HepG2 (cell line): ENCODE data around the gene LRRC25. TPM values are rescaled to one million over a fixed set of nuclear protein-coding genes. Genes with fewer than 3 reads are reported as not detected.

Source experiments
- DMAP1 ChIP-seq: IDR thresholded peaks from 2 replicates; pipeline ENCODE4 v1.6.1; 2016
- IRF2 ChIP-seq: IDR thresholded peaks from 2 replicates; pipeline ENCODE4 v1.6.1; 2018; ENCODE audit warnings: missing genetic modification reagents, missing compliant biosample characterization
- ISL2 ChIP-seq: sonication (generic); formaldehyde crosslinking; IDR thresholded peaks from 2 replicates; pipeline ENCODE4 v1.5.0; 2020; ENCODE audit warnings: missing genetic modification reagents
- KDM5B ChIP-seq: sonication (generic); formaldehyde crosslinking; IDR thresholded peaks from 2 replicates; pipeline ENCODE4 v1.4.0; 2020; ENCODE audit warnings: missing genetic modification reagents, mild to moderate bottlenecking, borderline replicate concordance
- MATR3 ChIP-seq: sonication (generic); formaldehyde crosslinking; IDR thresholded peaks from 2 replicates; pipeline ENCODE4 v1.4.0; 2020; ENCODE audit warnings: missing genetic modification reagents
- MBNL3 ChIP-seq: fragments of 250-450 bp; sonication (Bioruptor Pico); conservative IDR thresholded peaks from 2 replicates; pipeline ENCODE4 v1.8.0; 2022; ENCODE audit warnings: mild to moderate bottlenecking, inconsistent platforms
- MIER3 ChIP-seq: IDR thresholded peaks from 2 replicates; pipeline ENCODE4 v1.6.1; 2016; ENCODE audit warnings: missing compliant biosample characterization, borderline replicate concordance
- MTA1 ChIP-seq: sonication (generic); formaldehyde crosslinking; IDR thresholded peaks from 2 replicates; pipeline ENCODE4 v1.4.0; 2020; ENCODE audit warnings: missing genetic modification reagents, mild to moderate bottlenecking, borderline replicate concordance
- MXI1 ChIP-seq: IDR thresholded peaks from 3 replicates; pipeline ENCODE4 v1.6.1; 2012; ENCODE audit warnings: low read depth, low read length, inconsistent platforms, borderline replicate concordance
- PHB2 ChIP-seq: fragments of 450-650 bp; IDR thresholded peaks from 2 replicates; pipeline ENCODE4 v1.6.1; 2018; ENCODE audit not compliant: partially characterized antibody
- RARA ChIP-seq: IDR thresholded peaks from 2 replicates; pipeline ENCODE4 v1.6.1; 2016; ENCODE audit warnings: missing genetic modification reagents, missing compliant biosample characterization
- SALL1 ChIP-seq: sonication (generic); formaldehyde crosslinking; IDR thresholded peaks from 2 replicates; pipeline ENCODE4 v1.8.0; 2022; ENCODE audit warnings: mild to moderate bottlenecking, missing genetic modification reagents
- SAP130 ChIP-seq: IDR thresholded peaks from 2 replicates; pipeline ENCODE4 v1.6.1; 2016; ENCODE audit warnings: low read depth
- XRCC5 ChIP-seq: fragments of 200-400 bp; formaldehyde crosslinking; optimal IDR thresholded peaks from 2 replicates; pipeline ENCODE3; 2017; ENCODE audit warnings: mild to moderate bottlenecking, low read length
- ZBTB1 ChIP-seq: sonication (generic); formaldehyde crosslinking; IDR thresholded peaks from 2 replicates; pipeline ENCODE4 v1.4.0; 2020; ENCODE audit warnings: missing genetic modification reagents, borderline replicate concordance
- ZFP41 ChIP-seq: sonication (generic); formaldehyde crosslinking; IDR thresholded peaks from 2 replicates; pipeline ENCODE4 v1.4.0; 2020; ENCODE audit warnings: mild to moderate bottlenecking, missing genetic modification reagents, borderline replicate concordance
- ZNF180 ChIP-seq: sonication (generic); formaldehyde crosslinking; IDR thresholded peaks from 2 replicates; pipeline ENCODE4 v1.4.0; 2020; ENCODE audit warnings: low read depth, missing genetic modification reagents, borderline replicate concordance
- ZNF343 ChIP-seq: sonication (generic); formaldehyde crosslinking; IDR thresholded peaks from 2 replicates; pipeline ENCODE4 v1.4.0; 2020; ENCODE audit warnings: mild to moderate bottlenecking, missing genetic modification reagents
- ZNF556 ChIP-seq: sonication (generic); formaldehyde crosslinking; IDR thresholded peaks from 2 replicates; pipeline ENCODE4 v1.4.0; 2020; ENCODE audit warnings: mild to moderate bottlenecking, missing genetic modification reagents, borderline replicate concordance
- ZNF563 ChIP-seq: sonication (generic); formaldehyde crosslinking; IDR thresholded peaks from 2 replicates; pipeline ENCODE4 v1.8.0; 2022; ENCODE audit warnings: mild to moderate bottlenecking, moderate library complexity, missing genetic modification reagents
- ZNF564 ChIP-seq: sonication (generic); formaldehyde crosslinking; IDR thresholded peaks from 2 replicates; pipeline ENCODE4 v1.8.1; 2023; ENCODE audit warnings: mild to moderate bottlenecking, missing genetic modification reagents
- ZNF747 ChIP-seq: sonication (generic); formaldehyde crosslinking; IDR thresholded peaks from 2 replicates; pipeline ENCODE4 v1.8.1; 2023; ENCODE audit warnings: missing genetic modification reagents, mild to moderate bottlenecking, borderline replicate concordance
- ZNF773 ChIP-seq: sonication (generic); formaldehyde crosslinking; IDR thresholded peaks from 2 replicates; pipeline ENCODE4 v1.4.0; 2020; ENCODE audit warnings: missing genetic modification reagents, borderline replicate concordance
- polyA plus RNA-seq, 8 experiments: library from polyadenylated mRNA; depleted of rRNA in 3 of 8; stranded (reverse) in 7 of 8; unstranded in 1 of 8; fragments of >200 nt; fragmentation: Illumina TruSeq in 4 of 8; extraction: Trizol in 4 of 8; gene quantifications; 2 replicates each; pipeline versions ENCODE4 v1.2.1 to v1.2.3, GENCODE V29; 2011 to 2016; ENCODE audit warnings: low read depth in 4 of 8, missing spikeins in 1 of 8, mixed read lengths in 1 of 8; ENCODE audit not compliant: insufficient read depth in 1 of 8
- total RNA-seq, 5 experiments: library from RNA; depleted of rRNA; stranded (reverse); fragments of >200 nt; fragmentation: Illumina TruSeq; extraction: Trizol; gene quantifications; 2 replicates each; pipeline ENCODE4 v1.2.3, GENCODE V29; 2016; ENCODE audit warnings: low read depth in 1 of 5
- TF ChIP-seq, protein P1 (sequence below): IDR thresholded peaks from 2 replicates; pipeline ENCODE4 v1.6.1; 2016; ENCODE audit warnings: mild to moderate bottlenecking, missing biosample characterization, missing genetic modification reagents
- TF ChIP-seq, protein P2 (sequence below): sonication (generic); formaldehyde crosslinking; IDR thresholded peaks from 2 replicates; pipeline ENCODE4 v1.5.0; 2020; ENCODE audit warnings: mild to moderate bottlenecking, missing genetic modification reagents, moderate library complexity
- TF ChIP-seq, protein P3 (sequence below): sonication (generic); formaldehyde crosslinking; IDR thresholded peaks from 2 replicates; pipeline ENCODE4 v1.8.1; 2023; ENCODE audit warnings: missing genetic modification reagents, inconsistent platforms, borderline replicate concordance
- TF ChIP-seq, protein P4 (sequence below), 2 experiments: sonication (generic) in 1 of 2; formaldehyde crosslinking in 1 of 2; IDR thresholded peaks; 2 replicates each; pipeline versions ENCODE4 v1.4.0 to v1.6.1; 2018 to 2020; ENCODE audit warnings: missing genetic modification reagents in 2 of 2, borderline replicate concordance in 1 of 2, low read depth in 1 of 2, mild to moderate bottlenecking in 1 of 2, missing biosample characterization in 1 of 2

Gene LRRC25
- total and polyA plus RNA-seq, 2 of the 13 experiments (the other 11 are each of a cell fraction or from before 2014, with no cell fraction given) = 0.13 to 0.53 TPM

DNA sequence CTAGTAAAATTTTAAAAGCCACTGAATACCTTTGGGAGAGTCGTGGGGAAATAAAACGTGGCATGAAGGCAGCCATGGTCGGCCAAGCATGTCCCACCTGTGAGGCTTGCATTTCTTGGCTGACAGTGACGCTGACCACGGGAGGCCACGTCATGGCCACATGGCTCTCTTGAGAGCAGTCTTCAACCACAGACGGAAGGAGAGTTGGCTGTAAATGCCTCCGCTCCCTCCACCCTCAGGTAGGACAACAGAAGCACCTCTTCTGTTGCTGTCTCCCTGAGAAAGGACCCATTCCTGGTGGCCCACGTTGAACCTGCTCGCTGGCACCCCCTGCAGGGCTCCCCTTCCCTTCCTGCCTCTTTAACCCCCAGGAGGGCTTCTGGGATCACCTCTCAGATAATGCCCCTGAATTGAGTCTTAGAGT, 10.6 kb upstream of the LRRC25 start (continued):
- no peak for TF ChIP-seq ZNF773 (CRISPR knock-in tag)
- TF ChIP-seq MATR3 (CRISPR knock-in tag) = no peak
- TF ChIP-seq, protein P1, sequence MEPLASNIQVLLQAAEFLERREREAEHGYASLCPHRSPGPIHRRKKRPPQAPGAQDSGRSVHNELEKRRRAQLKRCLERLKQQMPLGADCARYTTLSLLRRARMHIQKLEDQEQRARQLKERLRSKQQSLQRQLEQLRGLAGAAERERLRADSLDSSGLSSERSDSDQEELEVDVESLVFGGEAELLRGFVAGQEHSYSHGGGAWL (CRISPR knock-in tag) = no peak
- TF ChIP-seq ISL2 (CRISPR knock-in tag) = no peak
- TF ChIP-seq MIER3 (CRISPR knock-in tag) = no peak
- TF ChIP-seq DMAP1 (CRISPR knock-in tag) = no peak
- TF ChIP-seq ZNF343 (CRISPR knock-in tag) = no peak
- TF ChIP-seq MTA1 (CRISPR knock-in tag) = no peak
- TF ChIP-seq ZNF747 (CRISPR knock-in tag) = no peak
- TF ChIP-seq PHB2 = no peak
- peak; percentile 59 for TF ChIP-seq XRCC5
- no peak for TF ChIP-seq ZNF180
- TF ChIP-seq, protein P2, sequence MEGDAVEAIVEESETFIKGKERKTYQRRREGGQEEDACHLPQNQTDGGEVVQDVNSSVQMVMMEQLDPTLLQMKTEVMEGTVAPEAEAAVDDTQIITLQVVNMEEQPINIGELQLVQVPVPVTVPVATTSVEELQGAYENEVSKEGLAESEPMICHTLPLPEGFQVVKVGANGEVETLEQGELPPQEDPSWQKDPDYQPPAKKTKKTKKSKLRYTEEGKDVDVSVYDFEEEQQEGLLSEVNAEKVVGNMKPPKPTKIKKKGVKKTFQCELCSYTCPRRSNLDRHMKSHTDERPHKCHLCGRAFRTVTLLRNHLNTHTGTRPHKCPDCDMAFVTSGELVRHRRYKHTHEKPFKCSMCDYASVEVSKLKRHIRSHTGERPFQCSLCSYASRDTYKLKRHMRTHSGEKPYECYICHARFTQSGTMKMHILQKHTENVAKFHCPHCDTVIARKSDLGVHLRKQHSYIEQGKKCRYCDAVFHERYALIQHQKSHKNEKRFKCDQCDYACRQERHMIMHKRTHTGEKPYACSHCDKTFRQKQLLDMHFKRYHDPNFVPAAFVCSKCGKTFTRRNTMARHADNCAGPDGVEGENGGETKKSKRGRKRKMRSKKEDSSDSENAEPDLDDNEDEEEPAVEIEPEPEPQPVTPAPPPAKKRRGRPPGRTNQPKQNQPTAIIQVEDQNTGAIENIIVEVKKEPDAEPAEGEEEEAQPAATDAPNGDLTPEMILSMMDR (CRISPR knock-in tag) = peak; percentile 77
- TF ChIP-seq ZBTB1 (CRISPR knock-in tag) = no peak
- no peak for TF ChIP-seq ZFP41 (CRISPR knock-in tag)
- TF ChIP-seq, protein P3, sequence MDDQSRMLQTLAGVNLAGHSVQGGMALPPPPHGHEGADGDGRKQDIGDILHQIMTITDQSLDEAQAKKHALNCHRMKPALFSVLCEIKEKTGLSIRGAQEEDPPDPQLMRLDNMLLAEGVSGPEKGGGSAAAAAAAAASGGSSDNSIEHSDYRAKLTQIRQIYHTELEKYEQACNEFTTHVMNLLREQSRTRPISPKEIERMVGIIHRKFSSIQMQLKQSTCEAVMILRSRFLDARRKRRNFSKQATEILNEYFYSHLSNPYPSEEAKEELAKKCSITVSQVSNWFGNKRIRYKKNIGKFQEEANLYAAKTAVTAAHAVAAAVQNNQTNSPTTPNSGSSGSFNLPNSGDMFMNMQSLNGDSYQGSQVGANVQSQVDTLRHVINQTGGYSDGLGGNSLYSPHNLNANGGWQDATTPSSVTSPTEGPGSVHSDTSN (CRISPR knock-in tag) = no peak
- TF ChIP-seq IRF2 (CRISPR knock-in tag) = no peak
- 0 out of 2 replicates have a peak, but pooled peaks have one; percentile 13 for TF ChIP-seq RARA (CRISPR knock-in tag)
- 0 out of 2 replicates have a peak, but pooled peaks have one; percentile 23 for TF ChIP-seq ZNF563 (CRISPR knock-in tag)
- TF ChIP-seq ZNF564 (CRISPR knock-in tag) = no peak
- peak; percentile 14; the same call in 1 of the 2 replicates for TF ChIP-seq KDM5B
- TF ChIP-seq SAP130 (CRISPR knock-in tag) = peak; percentile 34; the same call in 1 of the 2 replicates
- TF ChIP-seq, protein P4, sequence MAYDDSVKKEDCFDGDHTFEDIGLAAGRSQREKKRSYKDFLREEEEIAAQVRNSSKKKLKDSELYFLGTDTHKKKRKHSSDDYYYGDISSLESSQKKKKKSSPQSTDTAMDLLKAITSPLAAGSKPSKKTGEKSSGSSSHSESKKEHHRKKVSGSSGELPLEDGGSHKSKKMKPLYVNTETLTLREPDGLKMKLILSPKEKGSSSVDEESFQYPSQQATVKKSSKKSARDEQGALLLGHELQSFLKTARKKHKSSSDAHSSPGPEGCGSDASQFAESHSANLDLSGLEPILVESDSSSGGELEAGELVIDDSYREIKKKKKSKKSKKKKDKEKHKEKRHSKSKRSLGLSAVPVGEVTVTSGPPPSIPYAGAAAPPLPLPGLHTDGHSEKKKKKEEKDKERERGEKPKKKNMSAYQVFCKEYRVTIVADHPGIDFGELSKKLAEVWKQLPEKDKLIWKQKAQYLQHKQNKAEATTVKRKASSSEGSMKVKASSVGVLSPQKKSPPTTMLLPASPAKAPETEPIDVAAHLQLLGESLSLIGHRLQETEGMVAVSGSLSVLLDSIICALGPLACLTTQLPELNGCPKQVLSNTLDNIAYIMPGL (CRISPR knock-in tag; IDR thresholded peaks at IDR 0.05; ENCODE audit: borderline replicate concordance in 1 of 2, low read depth in 1 of 2) = 0 out of 4 replicates have a peak, but pooled peaks of 1 of the 2 experiments have one; percentile 23
- no peak for TF ChIP-seq MBNL3
- TF ChIP-seq MXI1 = 0 out of 3 replicates have a peak, but pooled peaks have one; percentile 17
- TF ChIP-seq ZNF556 (CRISPR knock-in tag) = no peak
- no peak for TF ChIP-seq SALL1 (CRISPR knock-in tag)
